Measurements from ENCODE around the gene ELMO1.

The ELMO1 gene

DNA sequence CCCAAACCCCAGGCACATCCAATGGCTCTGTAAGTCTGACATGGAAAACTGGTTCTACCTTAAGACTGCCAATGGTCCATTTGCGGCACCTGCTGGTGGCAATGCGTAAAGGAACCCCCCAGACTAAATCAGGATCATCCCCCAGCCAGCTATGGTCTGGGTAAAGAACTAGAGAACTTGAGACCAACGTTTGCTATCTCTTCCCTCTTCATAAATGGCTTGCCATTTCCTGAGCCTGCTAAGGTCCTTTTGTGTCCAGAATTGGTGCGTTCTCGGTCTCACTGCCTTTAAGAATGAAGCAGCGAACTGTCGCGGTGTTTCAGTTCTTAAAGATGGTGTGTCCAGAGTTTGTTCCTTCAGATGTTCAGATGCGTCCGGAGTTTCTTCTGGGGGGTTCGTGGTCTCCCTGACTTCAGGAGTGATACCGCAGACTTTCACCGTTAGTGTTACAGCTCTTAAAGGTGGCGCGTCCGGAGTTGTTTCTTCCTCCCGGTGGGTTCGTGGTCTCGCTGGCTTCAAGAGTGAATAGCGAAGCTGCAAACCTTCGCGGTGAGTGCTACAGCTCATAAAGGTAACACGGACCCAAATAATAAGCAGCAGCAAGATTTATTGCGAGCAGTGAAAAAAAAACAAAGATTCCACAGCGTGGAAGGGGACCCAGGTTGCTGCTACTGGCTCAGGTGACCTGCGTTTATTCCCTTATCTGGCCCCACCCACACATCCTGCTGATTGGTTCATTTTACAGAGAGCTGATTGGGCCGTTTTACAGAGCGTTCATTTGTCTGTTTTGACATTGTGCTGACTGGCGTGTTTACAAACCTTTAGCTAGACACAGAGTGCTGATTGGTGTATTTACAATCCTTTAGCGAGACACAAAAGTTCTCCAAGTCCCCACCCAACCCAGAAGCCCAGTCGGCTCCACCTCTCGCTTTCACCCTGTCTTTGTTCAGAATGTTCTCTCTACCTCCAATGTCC, 95.4 kb downstream of the ELMO1 start:
- no peak overlapping the region for H3K4me3 ChIP-seq (ENCODE audit: low read length)
- TF ChIP-seq, protein P1, sequence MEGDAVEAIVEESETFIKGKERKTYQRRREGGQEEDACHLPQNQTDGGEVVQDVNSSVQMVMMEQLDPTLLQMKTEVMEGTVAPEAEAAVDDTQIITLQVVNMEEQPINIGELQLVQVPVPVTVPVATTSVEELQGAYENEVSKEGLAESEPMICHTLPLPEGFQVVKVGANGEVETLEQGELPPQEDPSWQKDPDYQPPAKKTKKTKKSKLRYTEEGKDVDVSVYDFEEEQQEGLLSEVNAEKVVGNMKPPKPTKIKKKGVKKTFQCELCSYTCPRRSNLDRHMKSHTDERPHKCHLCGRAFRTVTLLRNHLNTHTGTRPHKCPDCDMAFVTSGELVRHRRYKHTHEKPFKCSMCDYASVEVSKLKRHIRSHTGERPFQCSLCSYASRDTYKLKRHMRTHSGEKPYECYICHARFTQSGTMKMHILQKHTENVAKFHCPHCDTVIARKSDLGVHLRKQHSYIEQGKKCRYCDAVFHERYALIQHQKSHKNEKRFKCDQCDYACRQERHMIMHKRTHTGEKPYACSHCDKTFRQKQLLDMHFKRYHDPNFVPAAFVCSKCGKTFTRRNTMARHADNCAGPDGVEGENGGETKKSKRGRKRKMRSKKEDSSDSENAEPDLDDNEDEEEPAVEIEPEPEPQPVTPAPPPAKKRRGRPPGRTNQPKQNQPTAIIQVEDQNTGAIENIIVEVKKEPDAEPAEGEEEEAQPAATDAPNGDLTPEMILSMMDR (conservative IDR thresholded peaks at IDR 0.05; ENCODE audit: low read length): no peak
- DNase-seq (ENCODE audit: low read depth): no peak

DNA sequence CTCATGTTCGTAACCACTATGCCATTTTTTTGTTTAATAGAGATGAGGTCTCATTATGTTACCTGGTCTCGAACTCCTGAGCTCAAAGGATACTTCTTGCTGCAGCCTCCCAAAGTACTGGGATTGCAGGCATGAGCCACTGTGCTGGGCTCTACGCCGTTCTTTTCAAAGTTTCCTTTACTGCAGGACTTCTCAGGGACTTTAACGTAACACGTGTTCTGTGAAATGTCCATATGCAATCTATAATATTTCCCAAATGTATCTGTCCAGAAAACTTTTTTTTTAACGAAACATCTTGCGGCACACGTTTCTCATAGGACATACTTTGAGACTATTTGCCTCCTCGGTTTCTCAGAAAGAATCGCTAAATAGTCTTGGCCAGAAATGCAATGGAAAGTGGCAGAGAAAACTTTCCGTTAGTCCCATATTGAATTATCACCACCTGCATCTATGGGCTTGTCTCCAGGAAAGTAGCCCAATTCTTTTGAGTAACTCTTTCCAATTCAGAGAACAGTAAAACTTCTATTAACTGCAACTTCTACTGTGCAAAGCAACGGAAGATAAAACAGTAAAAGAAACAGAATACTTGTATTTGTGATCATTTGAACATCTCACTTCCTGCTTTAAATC, 96.3 kb downstream of the ELMO1 start:
- TF ChIP-seq, protein P1 (conservative IDR thresholded peaks at IDR 0.05; ENCODE audit: low read length): no peak
- H3K4me3 ChIP-seq (ENCODE audit: low read length): no peak overlapping the region
- DNase-seq (ENCODE audit: low read depth): no peak

DNA sequence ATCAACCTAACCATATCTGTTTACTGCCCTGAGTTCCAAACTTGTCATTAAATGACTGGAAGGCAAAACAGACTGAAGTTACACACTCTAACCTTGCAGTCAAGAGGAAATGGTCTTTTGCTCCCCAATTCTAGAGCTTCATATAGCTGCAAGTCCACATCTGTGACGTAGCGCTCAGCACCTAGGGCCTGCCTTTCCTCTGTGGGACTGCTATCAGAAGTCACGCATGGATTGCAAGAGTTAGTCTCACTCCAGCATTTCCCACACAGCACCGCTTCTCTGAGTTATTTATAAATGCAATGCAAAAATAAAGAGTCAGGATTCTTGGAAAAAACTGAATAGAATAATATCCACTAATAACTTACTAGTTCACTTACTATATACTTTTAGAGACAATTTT, 96.9 kb downstream of the ELMO1 start:
- DNase-seq (ENCODE audit: low read depth): no peak
- TF ChIP-seq, protein P1 (conservative IDR thresholded peaks at IDR 0.05; ENCODE audit: low read length): no peak
- no peak overlapping the region for H3K4me3 ChIP-seq (ENCODE audit: low read length)

DNA sequence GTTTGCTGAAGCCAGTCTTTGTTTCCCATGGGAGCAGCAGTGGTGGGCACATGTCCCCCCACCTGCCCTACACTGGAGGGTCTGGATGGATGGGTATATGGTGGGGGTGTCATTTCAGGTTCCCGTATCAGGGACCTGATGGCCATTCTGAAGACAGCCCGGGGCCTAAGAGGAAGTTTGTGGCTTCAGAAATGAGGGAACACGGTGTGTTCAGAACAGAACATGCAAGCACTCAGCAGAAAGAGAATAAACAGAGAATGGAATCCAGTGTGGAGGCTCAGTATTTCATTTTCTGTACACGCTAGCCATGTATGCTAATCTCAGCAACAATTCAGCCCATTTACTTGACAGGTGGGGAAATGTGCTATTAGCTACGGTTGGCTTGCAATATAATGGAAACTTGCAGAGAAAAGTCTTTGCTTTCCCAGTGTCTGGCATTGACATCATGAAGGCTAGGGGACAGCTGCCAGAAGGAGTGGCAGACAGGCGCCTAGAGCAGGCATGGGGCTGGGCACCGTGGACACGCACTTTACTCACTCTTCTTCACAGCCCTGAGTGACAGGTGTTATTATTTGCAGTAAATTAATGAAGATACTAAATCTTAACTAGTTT, 98.6 kb downstream of the ELMO1 start:
- no peak overlapping the region for H3K4me3 ChIP-seq (ENCODE audit: low read length)
- TF ChIP-seq, protein P1 (conservative IDR thresholded peaks at IDR 0.05; ENCODE audit: low read length): no peak
- DNase-seq (ENCODE audit: low read depth): no peak

DNA sequence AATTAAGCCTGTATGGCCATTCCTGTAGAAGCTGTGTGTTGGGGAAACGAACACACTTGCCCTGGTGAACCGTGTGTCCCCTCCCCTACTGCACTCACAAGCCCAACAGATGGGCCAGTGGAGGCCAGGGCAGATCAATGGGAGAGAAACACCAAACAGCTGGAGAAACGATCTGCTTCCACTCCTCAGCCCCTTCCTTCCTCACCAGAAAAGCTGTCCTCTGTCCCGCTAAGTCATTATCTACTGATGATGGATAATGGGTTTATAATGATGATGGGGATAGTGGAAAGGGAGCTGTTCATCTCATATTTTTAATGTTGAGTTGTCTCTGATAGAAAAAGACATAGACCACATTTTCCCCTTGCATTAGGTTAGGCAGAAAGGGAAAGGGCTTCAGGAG, 99.7 kb downstream of the ELMO1 start:
- no peak overlapping the region for H3K4me3 ChIP-seq (ENCODE audit: low read length)
- TF ChIP-seq, protein P1 (conservative IDR thresholded peaks at IDR 0.05; ENCODE audit: low read length): no peak
- no peak for DNase-seq (ENCODE audit: low read depth)

DNA sequence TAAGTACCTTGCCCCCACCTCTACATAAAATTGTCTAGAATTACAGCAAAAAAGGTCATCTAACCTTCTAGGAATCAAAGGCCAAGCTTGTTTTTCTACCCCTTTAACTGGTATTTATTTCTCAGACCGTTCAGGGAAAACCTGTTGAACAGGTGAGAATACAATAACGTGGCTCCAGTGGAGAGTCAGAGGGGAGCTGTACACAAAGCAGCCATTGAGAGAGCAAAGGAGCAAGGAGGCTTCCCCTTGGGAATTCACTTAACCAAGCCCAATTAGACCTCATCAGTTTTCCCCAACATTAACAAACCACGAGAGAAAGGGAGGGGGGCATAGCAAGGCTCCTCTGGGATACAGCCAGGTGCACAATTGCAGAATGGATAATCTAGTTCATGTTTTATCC, 101.9 kb downstream of the ELMO1 start:
- TF ChIP-seq, protein P1 (conservative IDR thresholded peaks at IDR 0.05; ENCODE audit: low read length): no peak
- DNase-seq (ENCODE audit: low read depth): no peak

More for the DNA sequence above, 101.9 kb downstream of the ELMO1 start:
- H3K4me3 ChIP-seq (ENCODE audit: low read length): no peak overlapping the region

Data from AG10803 (cell line).